ENCODE measurements around the gene NTSR2.

DNA sequence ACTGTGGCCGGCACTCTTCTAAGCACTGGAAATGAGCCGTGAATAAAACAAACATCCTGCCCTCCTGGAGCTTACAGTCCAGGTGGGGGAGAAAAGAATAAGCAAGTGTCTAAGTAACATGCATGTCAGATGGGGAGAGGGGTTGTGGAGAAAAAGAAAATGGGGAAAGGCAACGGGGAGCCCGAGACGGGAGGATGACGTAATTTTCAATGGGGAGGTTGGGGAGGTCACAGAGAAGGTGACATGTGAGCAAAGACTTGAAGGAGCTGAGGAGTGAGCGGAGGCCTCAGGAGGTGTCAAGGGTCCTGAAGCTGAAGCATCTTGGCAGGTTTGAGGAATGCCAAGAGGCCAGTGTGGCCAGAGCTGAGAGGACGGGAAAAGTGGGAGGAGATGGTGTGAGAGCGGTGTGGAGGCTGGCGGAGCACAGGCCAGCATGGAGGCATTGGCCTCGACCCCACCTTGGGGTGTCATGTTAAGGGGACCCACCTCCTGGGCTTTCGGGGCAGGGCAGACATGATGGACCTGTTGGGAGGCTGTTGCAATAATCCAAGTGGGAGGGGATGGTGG lies 15.0 kb upstream of the NTSR2 start:
- TF ChIP-seq POLR2AphosphoS5 (IDR thresholded peaks at IDR 0.05; ENCODE audit: borderline replicate concordance, low read depth, low read length) (no peak), EZH2 (IDR thresholded peaks at IDR 0.05) (no peak), FOXP2 (optimal IDR thresholded peaks at IDR 0.05; ENCODE audit: control extremely low read depth, extremely low read length, insufficient read depth) (no peak)
